Measurements from ENCODE around the gene CYBA. TPM values are rescaled to one million over a fixed set of nuclear protein-coding genes. Genes with fewer than 3 reads are reported as not detected.

CYBA gene
- total RNA-seq, 2 donors from 2014 or later = 169 to 295 TPM

DNA sequence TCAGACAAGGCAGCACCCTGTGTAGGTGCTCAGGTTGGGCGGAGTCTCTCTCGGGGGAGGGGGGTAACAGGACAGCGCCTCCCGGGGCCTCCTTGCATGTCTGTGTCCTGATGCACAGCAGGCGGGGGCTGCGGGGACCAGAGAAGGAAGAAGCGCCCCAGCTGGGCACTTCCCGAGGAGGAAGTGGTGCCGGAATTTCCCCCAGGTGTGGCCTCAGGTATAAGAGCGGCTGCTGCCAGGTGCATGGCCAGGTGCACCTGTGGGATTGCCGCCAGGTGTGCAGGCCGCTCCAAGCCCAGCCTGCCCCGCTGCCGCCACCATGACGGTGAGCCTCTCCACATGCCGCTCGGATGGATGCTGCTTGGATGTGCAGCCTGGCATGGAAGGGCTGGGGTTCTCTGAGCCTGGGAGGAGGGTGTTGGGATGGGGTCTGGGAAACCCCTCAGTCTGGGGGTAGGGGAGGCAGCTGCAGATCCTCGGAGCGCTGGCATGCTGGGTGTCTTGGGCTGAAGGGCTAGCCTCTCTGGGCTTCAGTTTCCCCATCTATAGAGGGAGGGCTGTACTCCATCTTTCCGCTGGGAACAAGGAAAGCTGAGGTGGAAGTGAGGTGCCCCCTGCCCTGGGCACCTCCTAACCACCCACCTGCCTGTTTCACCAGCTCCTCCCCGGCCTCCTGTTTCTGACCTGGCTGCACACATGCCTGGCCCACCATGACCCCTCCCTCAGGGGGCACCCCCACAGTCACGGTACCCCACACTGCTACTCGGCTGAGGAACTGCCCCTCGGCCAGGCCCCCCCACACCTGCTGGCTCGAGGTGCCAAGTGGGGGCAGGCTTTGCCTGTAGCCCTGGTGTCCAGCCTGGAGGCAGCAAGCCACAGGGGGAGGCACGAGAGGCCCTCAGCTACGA is 12.3 kb downstream of the CYBA start, which contains the start of gene IL17C:
TSS of gene IL17C (plus strand) at position 250 of the 908 bp plus-strand sequence. CDS start at position 320, 70 bp downstream.
- no peaks in the 10 kb centered on the region for H3K9me3 ChIP-seq
- H3K27me3 ChIP-seq (replicated peaks; ENCODE audit: insufficient read depth) = peaks cover 7% of the 10 kb centered on the region
- ATAC-seq (ENCODE audit: insufficient number of reproducible peaks, low FRiP score, low read depth) (no peak), DNase-seq (ENCODE audit: low spot score) (no peak)
- peaks cover 0 to 10% of the 10 kb centered on the region in 2 donors for H3K4me1 ChIP-seq (ENCODE audit: control insufficient read depth in 1 of 2, low read depth in 2 of 2)
- H3K27ac ChIP-seq = no peak within 1 kb of the TSS
- H3K36me3 ChIP-seq = no peaks in the 10 kb centered on the region
- no peak within 1 kb of the TSS for H3K4me3 ChIP-seq
- TF ChIP-seq, protein P1, sequence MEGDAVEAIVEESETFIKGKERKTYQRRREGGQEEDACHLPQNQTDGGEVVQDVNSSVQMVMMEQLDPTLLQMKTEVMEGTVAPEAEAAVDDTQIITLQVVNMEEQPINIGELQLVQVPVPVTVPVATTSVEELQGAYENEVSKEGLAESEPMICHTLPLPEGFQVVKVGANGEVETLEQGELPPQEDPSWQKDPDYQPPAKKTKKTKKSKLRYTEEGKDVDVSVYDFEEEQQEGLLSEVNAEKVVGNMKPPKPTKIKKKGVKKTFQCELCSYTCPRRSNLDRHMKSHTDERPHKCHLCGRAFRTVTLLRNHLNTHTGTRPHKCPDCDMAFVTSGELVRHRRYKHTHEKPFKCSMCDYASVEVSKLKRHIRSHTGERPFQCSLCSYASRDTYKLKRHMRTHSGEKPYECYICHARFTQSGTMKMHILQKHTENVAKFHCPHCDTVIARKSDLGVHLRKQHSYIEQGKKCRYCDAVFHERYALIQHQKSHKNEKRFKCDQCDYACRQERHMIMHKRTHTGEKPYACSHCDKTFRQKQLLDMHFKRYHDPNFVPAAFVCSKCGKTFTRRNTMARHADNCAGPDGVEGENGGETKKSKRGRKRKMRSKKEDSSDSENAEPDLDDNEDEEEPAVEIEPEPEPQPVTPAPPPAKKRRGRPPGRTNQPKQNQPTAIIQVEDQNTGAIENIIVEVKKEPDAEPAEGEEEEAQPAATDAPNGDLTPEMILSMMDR (IDR thresholded peaks at IDR 0.05) = no peak

DNA sequence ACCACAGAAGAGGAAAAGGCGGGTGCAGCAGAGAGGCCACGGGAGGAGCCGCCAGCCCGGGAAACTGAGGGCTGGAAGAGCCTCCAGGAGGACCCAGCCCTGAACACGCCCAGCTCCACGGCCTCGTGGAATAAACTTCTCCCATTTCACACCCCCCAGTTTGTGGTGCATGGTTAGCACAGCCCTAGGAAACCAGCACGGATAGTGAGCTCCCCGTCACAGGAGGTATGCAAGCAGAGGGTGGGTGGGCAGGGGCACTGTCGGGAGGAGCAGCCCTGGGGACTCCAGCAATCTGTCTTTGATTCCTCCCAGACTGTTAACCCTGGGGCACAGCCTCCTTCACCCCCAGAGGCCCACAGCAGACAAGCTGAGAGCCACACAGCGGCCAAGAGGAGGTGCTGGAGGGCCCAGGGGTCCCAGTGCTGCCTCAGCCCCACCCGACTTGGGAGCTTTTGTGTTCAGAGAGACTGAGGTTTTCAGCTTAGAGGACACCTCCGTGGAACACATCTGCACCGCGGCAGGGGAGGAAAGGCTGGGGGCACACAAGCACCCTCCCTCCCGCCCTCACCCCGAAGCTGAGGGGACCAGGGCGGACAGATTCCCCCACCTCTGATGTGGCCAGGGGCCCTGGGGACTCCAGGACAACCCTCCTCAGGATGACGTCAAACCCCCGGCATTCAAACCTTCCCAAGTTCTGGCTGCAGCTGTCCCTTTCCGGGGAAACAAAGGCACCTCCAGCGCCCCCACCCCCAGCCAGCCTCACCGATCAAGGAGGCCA is 14.2 kb downstream of the CYBA start:
- TF ChIP-seq, protein P1 (IDR thresholded peaks at IDR 0.05) = no peak
- ATAC-seq (ENCODE audit: insufficient number of reproducible peaks, low FRiP score, low read depth) (no peak), DNase-seq (ENCODE audit: low spot score) (no peak)
- no peaks in the 10 kb centered on the region for H3K9me3 ChIP-seq
- H3K36me3 ChIP-seq = peaks cover 11% of the 10 kb centered on the region
- H3K27ac ChIP-seq = no peak overlapping the region
- no peak overlapping the region for H3K4me3 ChIP-seq
- H3K27me3 ChIP-seq (replicated peaks; ENCODE audit: insufficient read depth) = peaks cover 7% of the 10 kb centered on the region
- peaks cover 0 to 10% of the 10 kb centered on the region in 2 donors for H3K4me1 ChIP-seq (ENCODE audit: control insufficient read depth in 1 of 2, low read depth in 2 of 2)

DNA sequence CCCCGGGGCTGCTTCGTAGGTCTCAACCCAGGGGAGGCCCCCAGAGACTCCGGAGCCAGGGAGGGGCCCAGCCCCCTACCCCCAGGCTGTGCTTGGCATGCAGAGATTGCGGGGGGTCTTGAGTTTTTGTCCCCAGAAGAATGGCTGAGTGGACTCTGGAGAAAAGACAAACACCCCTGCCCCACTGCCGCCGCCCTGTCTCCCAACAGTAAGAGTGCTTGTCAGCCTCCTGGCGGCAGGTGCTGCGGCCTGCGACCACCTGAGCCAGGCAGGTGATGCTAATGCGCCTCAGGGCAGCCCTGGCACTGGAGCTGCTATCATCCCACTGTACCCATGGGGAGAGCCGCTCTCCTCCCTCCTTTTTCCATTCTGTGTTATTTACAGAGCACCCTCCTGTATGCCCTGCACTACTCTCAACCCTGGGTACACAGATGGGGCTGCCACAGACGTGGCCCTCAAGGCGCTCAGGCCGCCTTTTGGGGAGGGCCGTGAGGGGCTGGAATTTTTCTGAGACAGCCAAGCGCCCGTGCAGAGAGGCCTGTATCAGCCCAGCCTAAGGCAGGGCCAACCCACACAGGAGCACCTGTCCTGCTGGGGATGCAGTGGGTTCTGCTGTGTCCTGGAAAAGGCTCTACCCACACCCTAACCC is 15.1 kb downstream of the CYBA start:
- Histone ChIP-seq H3K36me3 (peaks cover 20% of the 10 kb centered on the region), H3K27me3 (replicated peaks; ENCODE audit: insufficient read depth) (peaks cover 7% of the 10 kb centered on the region), H3K27ac (no peak overlapping the region), H3K4me1 (ENCODE audit: control insufficient read depth in 1 of 2, low read depth in 2 of 2) (peaks cover 0 to 10% of the 10 kb centered on the region in 2 donors), H3K9me3 (no peaks in the 10 kb centered on the region), H3K4me3 (no peak overlapping the region)
- no peak for ATAC-seq (ENCODE audit: insufficient number of reproducible peaks, low FRiP score, low read depth)
- TF ChIP-seq, protein P1 (IDR thresholded peaks at IDR 0.05) = no peak
- no peak for DNase-seq (ENCODE audit: low spot score)

DNA sequence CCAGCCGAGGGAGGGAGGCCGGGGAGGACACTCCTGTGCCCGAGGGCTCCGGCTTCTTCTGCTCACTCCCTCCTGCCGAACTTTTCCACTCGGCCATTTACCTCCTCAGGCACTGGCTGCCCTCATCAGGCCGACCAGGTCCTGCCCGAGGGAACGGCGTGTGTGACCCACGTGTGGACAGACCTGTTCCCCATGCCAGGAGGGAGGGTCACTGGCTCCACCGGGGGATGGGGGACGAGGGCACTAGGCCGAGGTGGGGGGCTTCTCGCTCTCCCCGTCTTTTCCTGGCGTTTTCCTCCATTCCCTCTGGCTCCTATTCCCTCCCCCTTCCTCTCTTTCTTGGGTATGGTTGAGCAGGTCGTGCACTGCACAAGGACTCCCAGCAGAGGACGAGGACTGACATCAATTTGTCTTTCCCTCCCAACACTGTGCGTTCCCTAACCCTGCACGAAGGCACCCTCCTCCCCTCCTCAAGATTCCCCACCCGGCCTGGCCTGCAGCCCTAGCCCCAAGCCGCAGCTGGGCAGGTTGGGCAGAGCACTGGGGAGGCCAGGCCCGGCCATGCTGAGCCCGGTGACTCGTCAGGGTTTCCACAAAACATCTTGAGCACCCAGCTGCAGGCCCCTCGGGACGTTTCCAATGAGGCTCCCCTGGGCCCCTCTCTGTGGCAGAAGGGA is 15.7 kb downstream of the CYBA start:
- Histone ChIP-seq H3K4me1 (ENCODE audit: control insufficient read depth in 1 of 2, low read depth in 2 of 2) (peaks cover 0 to 10% of the 10 kb centered on the region in 2 donors), H3K27me3 (replicated peaks; ENCODE audit: insufficient read depth) (peaks cover 7% of the 10 kb centered on the region), H3K27ac (no peak overlapping the region), H3K4me3 (peak overlapping the region; percentile 68), H3K36me3 (peaks cover 25% of the 10 kb centered on the region), H3K9me3 (no peaks in the 10 kb centered on the region)
- no peak for ATAC-seq (ENCODE audit: insufficient number of reproducible peaks, low FRiP score, low read depth)
- TF ChIP-seq, protein P1 (IDR thresholded peaks at IDR 0.05) = no peak
- DNase-seq (ENCODE audit: low spot score) = no peak
